SK-N-SH treated with all-trans-retinoic acid at 6 μM for 48 hours (cell line): Measurements from ENCODE around the gene TGFA.

ENCODE experiments used
- ARNTL ChIP-seq: fragments of 450-650 bp; formaldehyde crosslinking; IDR thresholded peaks from 2 replicates; pipeline ENCODE4 v1.5.0; 2020; ENCODE audit warnings: low read depth, mild to moderate bottlenecking, moderate library complexity, borderline replicate concordance
- BACH2 ChIP-seq: fragments of 250-450 bp; sonication (Bioruptor Pico); IDR thresholded peaks from 2 replicates; pipeline ENCODE4 v1.9.0; 2021; ENCODE audit warnings: mild to moderate bottlenecking, borderline replicate concordance
- CSDC2 ChIP-seq: fragments of 250-450 bp; sonication (Bioruptor Pico); IDR thresholded peaks from 2 replicates; pipeline ENCODE4 v1.5.0; 2020; ENCODE audit warnings: mild to moderate bottlenecking, moderate library complexity
- OSR1 ChIP-seq: fragments of 250-450 bp; sonication (Bioruptor Pico); IDR thresholded peaks from 2 replicates; pipeline ENCODE4 v1.8.0; 2022; ENCODE audit warnings: moderate library complexity, mild to moderate bottlenecking, inconsistent platforms
- RARB ChIP-seq: fragments of 250-450 bp; sonication (Bioruptor Pico); IDR thresholded peaks from 2 replicates; pipeline ENCODE4 v1.8.0; 2021; ENCODE audit warnings: mild to moderate bottlenecking, moderate library complexity
- ZNF8 ChIP-seq: fragments of 450-650 bp; formaldehyde crosslinking; IDR thresholded peaks from 2 replicates; pipeline ENCODE4 v1.5.0; 2020; ENCODE audit warnings: mild to moderate bottlenecking, moderate library complexity
- TF ChIP-seq, protein P1 (sequence below): fragments of 250-450 bp; sonication (Bioruptor Pico); IDR thresholded peaks from 2 replicates; pipeline ENCODE4 v1.5.1; 2020; ENCODE audit warnings: low read depth, mild to moderate bottlenecking, moderate library complexity
- TF ChIP-seq, protein P2 (sequence below): fragments of 250-450 bp; sonication (Bioruptor Pico); IDR thresholded peaks from 2 replicates; pipeline ENCODE4 v1.8.0; 2020; ENCODE audit warnings: mild to moderate bottlenecking, moderate library complexity, borderline replicate concordance

DNA sequence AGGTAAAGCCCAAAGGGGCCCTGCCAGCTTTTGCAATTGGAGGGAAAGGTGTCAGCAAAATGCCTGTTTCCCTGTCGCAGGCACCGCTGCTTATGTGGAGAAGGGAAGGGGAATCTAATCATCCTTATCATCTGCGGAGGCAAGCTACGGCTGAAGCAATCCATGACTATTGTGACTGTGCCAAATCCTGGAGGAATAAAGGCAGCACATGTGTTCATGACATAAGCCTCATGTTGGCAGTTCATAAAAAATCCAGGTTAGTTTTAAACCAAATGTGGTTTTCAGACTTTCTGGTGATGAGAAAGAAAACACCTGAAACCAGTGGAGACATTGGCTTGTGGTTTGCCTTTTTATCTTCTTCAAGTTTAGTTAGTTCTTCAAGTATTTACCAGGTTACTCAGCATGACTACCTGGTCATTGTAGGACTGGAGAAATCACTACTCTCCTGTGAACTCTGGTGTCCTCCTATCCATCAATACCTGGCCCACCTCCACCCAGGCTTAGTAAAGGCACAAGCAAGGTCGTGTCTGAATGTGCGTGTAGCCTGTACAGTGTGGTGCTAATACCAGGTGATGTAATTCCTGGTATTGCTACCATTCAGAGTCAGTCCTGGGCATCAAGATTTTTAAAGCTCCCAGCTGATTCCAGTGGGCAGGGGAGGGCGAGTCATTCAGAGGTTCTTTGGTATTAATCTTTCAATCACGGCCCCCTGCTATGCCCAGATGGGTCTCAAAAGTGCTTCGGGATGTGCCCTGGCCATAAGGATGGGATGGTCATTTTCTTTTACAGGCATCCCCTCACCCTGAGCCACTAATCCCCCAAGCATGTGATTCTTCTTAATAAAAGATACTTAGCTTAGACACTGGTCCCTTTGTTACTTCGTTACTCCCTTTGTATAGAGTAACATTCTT lies 96.8 kb downstream of the TGFA start:
- TF ChIP-seq RARB (CRISPR knock-in tag) (no peak), CSDC2 (CRISPR knock-in tag) (no peak), OSR1 (no peak), ARNTL (no peak), ZNF8 (CRISPR knock-in tag) (no peak), BACH2 (no peak)
- TF ChIP-seq, protein P1, sequence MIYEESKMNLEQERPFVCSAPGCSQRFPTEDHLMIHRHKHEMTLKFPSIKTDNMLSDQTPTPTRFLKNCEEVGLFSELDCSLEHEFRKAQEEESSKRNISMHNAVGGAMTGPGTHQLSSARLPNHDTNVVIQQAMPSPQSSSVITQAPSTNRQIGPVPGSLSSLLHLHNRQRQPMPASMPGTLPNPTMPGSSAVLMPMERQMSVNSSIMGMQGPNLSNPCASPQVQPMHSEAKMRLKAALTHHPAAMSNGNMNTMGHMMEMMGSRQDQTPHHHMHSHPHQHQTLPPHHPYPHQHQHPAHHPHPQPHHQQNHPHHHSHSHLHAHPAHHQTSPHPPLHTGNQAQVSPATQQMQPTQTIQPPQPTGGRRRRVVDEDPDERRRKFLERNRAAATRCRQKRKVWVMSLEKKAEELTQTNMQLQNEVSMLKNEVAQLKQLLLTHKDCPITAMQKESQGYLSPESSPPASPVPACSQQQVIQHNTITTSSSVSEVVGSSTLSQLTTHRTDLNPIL (CRISPR knock-in tag), result no peak
- TF ChIP-seq, protein P2, sequence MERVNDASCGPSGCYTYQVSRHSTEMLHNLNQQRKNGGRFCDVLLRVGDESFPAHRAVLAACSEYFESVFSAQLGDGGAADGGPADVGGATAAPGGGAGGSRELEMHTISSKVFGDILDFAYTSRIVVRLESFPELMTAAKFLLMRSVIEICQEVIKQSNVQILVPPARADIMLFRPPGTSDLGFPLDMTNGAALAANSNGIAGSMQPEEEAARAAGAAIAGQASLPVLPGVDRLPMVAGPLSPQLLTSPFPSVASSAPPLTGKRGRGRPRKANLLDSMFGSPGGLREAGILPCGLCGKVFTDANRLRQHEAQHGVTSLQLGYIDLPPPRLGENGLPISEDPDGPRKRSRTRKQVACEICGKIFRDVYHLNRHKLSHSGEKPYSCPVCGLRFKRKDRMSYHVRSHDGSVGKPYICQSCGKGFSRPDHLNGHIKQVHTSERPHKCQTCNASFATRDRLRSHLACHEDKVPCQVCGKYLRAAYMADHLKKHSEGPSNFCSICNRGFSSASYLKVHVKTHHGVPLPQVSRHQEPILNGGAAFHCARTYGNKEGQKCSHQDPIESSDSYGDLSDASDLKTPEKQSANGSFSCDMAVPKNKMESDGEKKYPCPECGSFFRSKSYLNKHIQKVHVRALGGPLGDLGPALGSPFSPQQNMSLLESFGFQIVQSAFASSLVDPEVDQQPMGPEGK (CRISPR knock-in tag), result no peak
